KOPT-K1 (cell line): ENCODE data around the gene RNF130.
"Not testable (repeated sequence)": the region's sequence is repeated elsewhere in the genome, so short reads cannot be mapped to it uniquely, and the experiment has no call there.

ENCODE experiments used
- H3K27ac ChIP-seq: fragments of 200-600 bp; sonication (generic); 2 replicates; pipeline ENCODE4 v1.5.1; 2016; ENCODE audit warnings: antibody characterized with exemption, mild to moderate bottlenecking, low read depth, low read length; ENCODE audit not compliant: poor library complexity, severe bottlenecking
- H3K36me3 ChIP-seq: fragments of 200-600 bp; sonication (generic); 2 replicates; pipeline ENCODE4 v1.5.1; 2017; ENCODE audit warnings: antibody characterized with exemption, mild to moderate bottlenecking, low read length, moderate library complexity; ENCODE audit not compliant: insufficient read depth
- H3K9me3 ChIP-seq: fragments of 200-600 bp; sonication (generic); 2 replicates; pipeline ENCODE4 v1.5.1; 2017; ENCODE audit warnings: antibody characterized with exemption, low read length, mild to moderate bottlenecking; ENCODE audit not compliant: insufficient read depth, poor library complexity, severe bottlenecking

Gene RNF130

GRCh38 chr5:180008433-180008832, 63.1 kb downstream of the RNF130 start:
- Histone ChIP-seq H3K36me3 (peaks cover 11% of the 10 kb centered on the region; the same call in 1 of the 2 replicates), H3K27ac (peak overlapping the region; percentile 64)

GRCh38 chr5:180007582-180007981, 64.0 kb downstream of the RNF130 start:
- Histone ChIP-seq H3K27ac (peak overlapping the region; percentile 64), H3K9me3 (no peaks in the 10 kb centered on the region), H3K36me3 (peaks cover 7% of the 10 kb centered on the region; the same call in 1 of the 2 replicates)

More at GRCh38 chr5:180008433-180008832, 63.1 kb downstream of the RNF130 start:
- H3K9me3 ChIP-seq, result no peaks in the 10 kb centered on the region

DNA sequence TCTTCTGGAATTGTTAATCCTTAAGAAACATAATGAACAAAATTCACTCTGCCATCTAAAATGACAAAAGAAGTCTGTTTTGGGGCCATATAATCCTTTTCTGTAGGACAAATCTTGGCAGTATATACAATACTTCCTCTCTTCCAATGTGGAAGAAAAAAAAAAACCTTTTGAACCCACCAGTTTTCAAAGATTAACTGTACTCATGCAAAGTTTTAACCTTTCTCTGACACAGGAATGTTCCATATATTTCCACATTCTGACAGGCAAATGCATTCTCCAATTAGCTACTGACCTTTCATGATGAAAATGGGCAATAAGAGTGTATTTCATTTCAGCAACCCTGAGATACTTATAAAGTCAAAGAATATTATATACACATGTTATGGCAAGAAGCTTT, 65.4 kb downstream of the RNF130 start:
- Histone ChIP-seq H3K36me3 (peaks cover 11% of the 10 kb centered on the region; the same call in 1 of the 2 replicates), H3K9me3 (no peaks in the 10 kb centered on the region), H3K27ac (peak overlapping the region; percentile 64)

GRCh38 chr5:180003127-180003526, 68.4 kb downstream of the RNF130 start:
- H3K27ac ChIP-seq, result no peak overlapping the region
- H3K36me3 ChIP-seq, result peaks cover 17% of the 10 kb centered on the region; the same call in 1 of the 2 replicates
- no peaks in the 10 kb centered on the region for H3K9me3 ChIP-seq

GRCh38 chr5:180001742-180002141, 69.8 kb downstream of the RNF130 start:
- peaks cover 17% of the 10 kb centered on the region; the same call in 1 of the 2 replicates for H3K36me3 ChIP-seq
- H3K9me3 ChIP-seq, result no peaks in the 10 kb centered on the region
- H3K27ac ChIP-seq, result no peak overlapping the region

- Histone ChIP-seq H3K36me3 (peaks cover 17% of the 10 kb centered on the region; the same call in 1 of the 2 replicates), H3K27ac (no peak overlapping the region), H3K9me3 (peaks cover 5% of the 10 kb centered on the region)
Measured at GRCh38 chr5:180001136-180001535, 70.4 kb downstream of the RNF130 start.

- Histone ChIP-seq H3K36me3 (peaks cover 17% of the 10 kb centered on the region; the same call in 1 of the 2 replicates), H3K27ac (no peak overlapping the region), H3K9me3 (peaks cover 19% of the 10 kb centered on the region)
Measured at GRCh38 chr5:179998485-179998884, 73.1 kb downstream of the RNF130 start.

GRCh38 chr5:179994583-179995323, 76.8 kb downstream of the RNF130 start:
- Histone ChIP-seq H3K9me3 (peaks cover 19% of the 10 kb centered on the region), H3K27ac (no peak overlapping the region), H3K36me3 (no peaks in the 10 kb centered on the region)

DNA sequence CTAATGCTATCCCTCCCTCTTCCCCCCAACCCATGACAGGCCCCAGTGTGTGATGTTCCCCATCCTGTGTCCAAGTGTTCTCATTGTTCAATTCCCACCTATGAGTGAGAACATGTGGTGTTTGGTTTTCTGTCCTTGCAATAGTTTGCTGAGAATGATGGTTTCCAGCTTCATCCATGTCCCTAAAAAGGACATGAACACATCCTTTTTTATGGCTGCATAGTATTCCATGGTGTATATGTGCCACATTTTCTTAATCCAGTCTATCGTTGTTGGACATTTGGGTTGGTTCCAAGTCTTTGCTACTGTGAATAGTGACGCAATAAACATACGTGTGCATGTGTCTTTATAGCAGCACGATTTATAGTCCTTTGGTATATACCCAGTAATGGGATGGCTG, 78.7 kb downstream of the RNF130 start:
- not testable (repeated sequence) for H3K36me3 ChIP-seq, H3K27ac ChIP-seq
- H3K9me3 ChIP-seq, result peaks cover 19% of the 10 kb centered on the region

- H3K9me3 ChIP-seq, result peaks cover 14% of the 10 kb centered on the region
- no peaks in the 10 kb centered on the region for H3K36me3 ChIP-seq
- H3K27ac ChIP-seq, result no peak overlapping the region
Measured at GRCh38 chr5:179991106-179991505, 80.5 kb downstream of the RNF130 start.

- not testable (repeated sequence) for H3K27ac ChIP-seq, H3K9me3 ChIP-seq, H3K36me3 ChIP-seq
Measured at GRCh38 chr5:179990525-179990924, 81.0 kb downstream of the RNF130 start.

- H3K36me3 ChIP-seq, result no peaks in the 10 kb centered on the region
Measured at GRCh38 chr5:179986328-179986727, 85.2 kb downstream of the RNF130 start.

DNA sequence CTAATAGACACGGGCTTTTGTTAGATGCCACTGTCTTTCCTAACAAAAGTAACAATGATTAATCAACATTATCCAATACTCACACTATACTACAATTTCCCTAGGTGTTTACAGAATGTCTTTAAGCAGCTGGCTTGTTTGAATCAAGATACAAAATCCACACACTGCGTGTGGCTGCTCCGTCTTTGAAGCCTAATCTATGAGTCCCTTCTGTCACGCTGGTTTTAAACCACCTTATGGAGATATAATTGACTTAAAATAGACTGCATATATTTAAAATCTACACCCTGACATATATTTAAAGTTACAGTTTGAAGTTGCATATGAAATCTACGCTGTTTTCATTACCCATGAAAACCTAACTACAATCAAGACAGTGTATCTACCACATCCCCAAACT, 89.9 kb downstream of the RNF130 start:
- no peak overlapping the region for H3K27ac ChIP-seq
- no peaks in the 10 kb centered on the region for H3K9me3 ChIP-seq
- peaks cover 14% of the 10 kb centered on the region; the same call in 1 of the 2 replicates for H3K36me3 ChIP-seq

More at GRCh38 chr5:179986328-179986727, 85.2 kb downstream of the RNF130 start:
- no peak overlapping the region for H3K27ac ChIP-seq
- H3K9me3 ChIP-seq, result no peaks in the 10 kb centered on the region

- H3K27ac ChIP-seq, result no peak overlapping the region
- H3K9me3 ChIP-seq, result no peaks in the 10 kb centered on the region
- peaks cover 22% of the 10 kb centered on the region for H3K36me3 ChIP-seq
Measured at GRCh38 chr5:179980767-179981166, 90.8 kb downstream of the RNF130 start.

- H3K9me3 ChIP-seq, result no peaks in the 10 kb centered on the region
- H3K36me3 ChIP-seq, result peaks cover 42% of the 10 kb centered on the region
- H3K27ac ChIP-seq, result no peak overlapping the region
Measured at GRCh38 chr5:179978792-179979191, 92.8 kb downstream of the RNF130 start.

GRCh38 chr5:179975713-179976134, 95.8 kb downstream of the RNF130 start:
- H3K27ac ChIP-seq, result no peak overlapping the region
- H3K9me3 ChIP-seq, result no peaks in the 10 kb centered on the region
- peaks cover 43% of the 10 kb centered on the region for H3K36me3 ChIP-seq
